Activated naive CD4-positive, alpha-beta T cell treated with anti-CD3 and anti-CD28 coated beads, Interleukin-2, amount 10 ng/mL, durations not matched to agents 7 days and 5 days (primary cell): ENCODE results near the gene MFAP2.

Source experiments
- CTCF ChIA-PET: fragments of 350-600 bp; sonication (Branson Sonifier 250); formaldehyde crosslinking; loops from one replicate; lab custom pipeline; 2021; ENCODE audit warnings: antibody characterized with exemption; lab: Charles Lee
- DNase-seq: peaks from one replicate; pipeline ENCODE4 v3.0.0-alpha.2; 2020
- H3K27ac Mint-ChIP-seq: one replicate; pipeline ENCODE4 v1.8.0; 2021; ENCODE audit warnings: mild to moderate bottlenecking, moderate library complexity, mixed read lengths
- H3K27me3 Mint-ChIP-seq: one replicate; pipeline ENCODE4 v1.8.0; 2021; ENCODE audit warnings: mild to moderate bottlenecking, mixed read lengths
- H3K36me3 Mint-ChIP-seq: one replicate; pipeline ENCODE4 v1.8.0; 2021; ENCODE audit warnings: mixed read lengths
- H3K4me1 Mint-ChIP-seq: one replicate; pipeline ENCODE4 v1.8.0; 2021; ENCODE audit warnings: mixed read lengths
- H3K4me3 Mint-ChIP-seq: one replicate; pipeline ENCODE4 v1.8.0; 2021; ENCODE audit warnings: mild to moderate bottlenecking, moderate library complexity, mixed read lengths
- H3K9me3 Mint-ChIP-seq: one replicate; pipeline ENCODE4 v1.8.0; 2021; ENCODE audit warnings: mixed read lengths

The MFAP2 gene

DNA sequence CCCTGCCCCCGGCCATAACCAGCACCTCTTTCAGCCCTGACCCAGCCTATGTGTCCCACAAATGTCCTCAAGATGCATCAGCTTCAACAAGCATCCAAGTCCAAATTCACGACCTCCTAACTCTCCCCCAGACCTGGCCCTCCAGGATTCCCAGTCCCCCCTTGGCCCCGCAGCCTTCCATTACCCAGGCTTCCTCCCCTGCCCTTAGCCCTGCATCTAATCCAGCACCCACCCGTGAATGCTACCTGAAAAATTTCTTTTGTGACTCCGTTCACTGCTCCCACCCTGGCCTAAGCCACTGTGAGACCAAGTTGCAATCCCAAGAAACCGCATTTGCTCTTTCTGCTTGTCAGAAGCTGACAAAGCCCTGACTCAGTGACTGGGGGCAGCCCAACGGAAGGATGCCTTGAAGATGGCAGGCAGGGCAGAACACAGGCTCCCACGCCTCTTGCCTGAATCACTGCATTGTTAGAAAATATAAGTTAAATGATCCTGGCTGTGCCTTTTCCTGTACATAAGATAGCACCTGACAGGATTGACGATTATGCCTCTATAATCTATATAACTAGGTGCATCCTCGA lies 939 bp upstream of the MFAP2 start:
- no peaks in the 10 kb centered on the region for H3K9me3 Mint-ChIP-seq
- peak overlapping the region; percentile 35 for H3K4me3 Mint-ChIP-seq
- CTCF ChIA-PET: interaction anchor here (0.7 to 1.3 kb wide), 2 partner anchors 11 to 18 kb away, joined by 4 read pairs; no protein-coding TSS in a partner anchor
- H3K27ac Mint-ChIP-seq: peak overlapping the region; percentile 29
- H3K27me3 Mint-ChIP-seq: peaks cover 62% of the 10 kb centered on the region
- peaks cover 7% of the 10 kb centered on the region for H3K36me3 Mint-ChIP-seq
- no peak for DNase-seq
- peaks cover 9% of the 10 kb centered on the region for H3K4me1 Mint-ChIP-seq

DNA sequence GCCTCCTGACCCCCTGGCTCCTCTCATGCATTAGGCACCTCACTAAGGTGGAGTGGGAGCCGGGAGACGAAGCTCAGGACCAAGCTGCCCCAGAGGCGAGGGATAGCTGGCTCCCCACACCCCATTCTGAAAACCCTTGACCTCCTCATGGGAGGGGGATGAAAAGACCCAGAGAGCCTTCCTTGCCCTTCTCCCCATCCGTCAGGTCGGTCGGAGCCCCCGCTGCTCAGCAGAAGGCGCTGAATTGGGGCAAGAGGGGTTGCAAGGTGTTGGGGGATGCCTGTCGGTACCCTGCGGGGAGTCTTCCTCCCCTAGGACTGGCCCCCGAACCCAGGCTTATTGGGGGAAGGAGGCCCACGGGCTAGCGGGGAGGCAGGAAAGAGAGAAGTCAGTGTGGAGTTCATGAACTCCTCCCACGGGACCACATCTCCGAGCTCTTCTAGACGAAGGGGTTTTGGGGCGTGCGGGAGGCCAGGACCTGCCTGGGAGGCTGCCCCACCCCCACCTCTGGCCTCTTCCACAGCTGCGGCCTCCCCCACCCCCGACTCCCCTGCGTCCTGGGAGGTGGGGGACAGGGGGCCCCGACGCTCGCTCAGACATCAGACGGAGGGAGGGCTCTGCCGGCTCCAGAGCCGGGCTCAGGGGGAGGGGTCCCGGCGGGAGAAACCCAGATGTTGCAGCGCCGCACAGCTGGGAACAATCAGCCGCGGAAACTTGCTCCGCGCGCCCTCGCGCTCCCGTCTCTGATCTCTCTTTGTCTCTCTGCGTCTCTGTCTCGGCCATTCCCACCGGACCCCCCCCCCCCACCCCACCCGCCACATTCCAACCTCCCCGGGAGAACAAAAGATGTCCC lies 719 bp downstream of the MFAP2 start:
- CTCF ChIA-PET: no interaction called here
- Mint-ChIP-seq H3K4me1 (peaks cover 9% of the 10 kb centered on the region), H3K9me3 (no peaks in the 10 kb centered on the region), H3K27ac (no peak overlapping the region), H3K27me3 (peaks cover 62% of the 10 kb centered on the region), H3K4me3 (no peak overlapping the region), H3K36me3 (peaks cover 1% of the 10 kb centered on the region)
- DNase-seq: no peak

DNA sequence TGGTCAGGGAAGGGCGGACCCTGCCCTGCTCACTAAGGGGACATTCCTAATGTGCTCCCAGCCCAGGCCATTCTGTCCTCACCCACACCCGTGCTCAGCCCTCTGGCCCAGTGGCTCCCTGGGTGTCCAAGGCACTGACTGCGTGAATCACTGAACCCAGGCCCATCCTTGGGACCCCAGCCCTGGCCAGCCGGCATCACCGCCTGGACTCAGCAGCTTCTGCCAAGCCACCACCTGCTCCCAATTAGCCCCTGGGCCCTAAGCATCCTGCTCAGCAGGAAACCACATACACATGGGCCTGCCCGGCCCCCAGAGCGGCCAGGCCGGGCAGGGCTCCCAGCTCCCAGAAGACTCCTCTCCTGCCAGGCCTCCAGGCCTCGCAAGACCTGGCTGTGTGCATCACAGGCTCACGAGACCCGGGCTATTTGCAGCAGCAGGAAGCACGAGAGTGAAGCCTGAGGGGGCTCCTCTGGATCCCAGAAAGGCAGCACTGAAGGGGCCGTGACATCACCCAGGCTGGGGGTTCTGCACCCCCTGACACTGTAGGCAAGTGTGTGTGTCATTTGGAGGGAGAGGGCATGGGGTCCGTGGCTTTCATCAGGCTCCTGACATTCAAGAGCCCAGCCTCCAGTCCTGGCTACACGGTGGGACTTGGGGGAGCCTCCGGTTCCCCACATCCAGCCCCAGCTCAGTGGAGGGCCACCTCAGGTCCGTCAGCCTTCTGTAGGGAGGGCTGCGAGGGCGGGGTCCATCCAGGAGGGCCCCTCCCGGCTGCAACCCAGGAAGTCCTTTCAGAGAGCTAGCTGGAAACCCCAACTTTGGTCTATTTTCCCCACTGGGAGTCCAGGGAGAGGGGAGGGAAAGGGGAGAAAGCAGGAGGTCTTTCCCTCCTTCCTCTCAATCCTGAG lies 1.6 kb downstream of the MFAP2 start:
- H3K27ac Mint-ChIP-seq: no peak overlapping the region
- H3K4me1 Mint-ChIP-seq: peaks cover 9% of the 10 kb centered on the region
- CTCF ChIA-PET: interaction anchor here (2.2 kb wide), 1 partner anchor 19 kb away, joined by 7 read pairs; no protein-coding TSS in a partner anchor
- peaks cover 62% of the 10 kb centered on the region for H3K27me3 Mint-ChIP-seq
- H3K4me3 Mint-ChIP-seq: no peak overlapping the region
- H3K9me3 Mint-ChIP-seq: no peaks in the 10 kb centered on the region
- H3K36me3 Mint-ChIP-seq: peaks cover 1% of the 10 kb centered on the region
- no peak for DNase-seq

DNA sequence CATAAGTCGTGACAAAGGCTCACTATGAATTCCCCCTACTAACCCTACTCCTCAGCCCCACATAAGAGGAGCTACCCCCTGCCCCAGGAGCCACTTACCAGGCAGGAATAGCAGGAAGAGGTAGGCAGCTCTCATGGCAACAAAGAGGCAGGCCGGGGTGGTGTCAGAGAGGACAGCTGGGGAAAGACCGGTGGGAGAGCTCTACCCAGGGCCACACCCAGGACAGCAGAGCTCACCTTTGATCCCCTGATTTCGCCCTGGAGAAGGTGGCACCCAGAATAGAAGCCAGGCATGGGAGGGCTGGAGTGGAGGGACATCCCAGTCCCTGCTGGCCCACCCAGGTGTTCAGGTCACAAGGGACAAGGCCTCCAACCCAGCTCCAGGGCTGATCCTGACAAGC lies 2.3 kb downstream of the MFAP2 start:
- no peaks in the 10 kb centered on the region for H3K9me3 Mint-ChIP-seq
- CTCF ChIA-PET: interaction anchor here (2.2 kb wide), 1 partner anchor 18 kb away, joined by 7 read pairs; no protein-coding TSS in a partner anchor

DNA sequence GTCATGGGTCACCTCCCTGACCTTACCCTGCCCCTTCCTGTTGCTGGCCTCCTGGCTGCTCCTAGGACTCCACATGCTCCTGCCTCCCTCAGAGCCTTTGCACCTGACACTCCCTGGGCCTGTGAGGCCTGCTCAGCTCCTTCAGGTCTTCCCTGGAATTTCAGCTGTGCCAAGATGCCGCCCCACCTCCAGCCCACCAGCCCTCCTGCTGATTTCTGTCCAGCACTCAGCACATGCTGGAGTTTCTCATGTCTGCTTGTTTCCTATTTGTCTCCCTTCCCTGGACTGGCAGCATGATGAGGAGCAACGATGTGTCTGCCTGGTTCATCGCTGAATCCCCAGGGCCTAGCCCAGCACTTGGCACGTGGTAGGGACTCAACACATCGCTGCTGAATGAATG lies 3.0 kb downstream of the MFAP2 start:
- Mint-ChIP-seq H3K36me3 (peaks cover 1% of the 10 kb centered on the region), H3K27me3 (peaks cover 47% of the 10 kb centered on the region), H3K27ac (no peak overlapping the region), H3K9me3 (no peaks in the 10 kb centered on the region), H3K4me3 (no peak overlapping the region), H3K4me1 (peaks cover 9% of the 10 kb centered on the region)
- CTCF ChIA-PET: interaction anchor here (2.2 kb wide), 1 partner anchor 17 kb away, joined by 7 read pairs; no protein-coding TSS in a partner anchor
- DNase-seq: no peak

More for the DNA sequence above, 2.3 kb downstream of the MFAP2 start:
- peaks cover 55% of the 10 kb centered on the region for H3K27me3 Mint-ChIP-seq
- DNase-seq: no peak
- no peak overlapping the region for H3K4me3 Mint-ChIP-seq
- no peak overlapping the region for H3K27ac Mint-ChIP-seq
- H3K36me3 Mint-ChIP-seq: peaks cover 1% of the 10 kb centered on the region
- H3K4me1 Mint-ChIP-seq: peaks cover 9% of the 10 kb centered on the region

DNA sequence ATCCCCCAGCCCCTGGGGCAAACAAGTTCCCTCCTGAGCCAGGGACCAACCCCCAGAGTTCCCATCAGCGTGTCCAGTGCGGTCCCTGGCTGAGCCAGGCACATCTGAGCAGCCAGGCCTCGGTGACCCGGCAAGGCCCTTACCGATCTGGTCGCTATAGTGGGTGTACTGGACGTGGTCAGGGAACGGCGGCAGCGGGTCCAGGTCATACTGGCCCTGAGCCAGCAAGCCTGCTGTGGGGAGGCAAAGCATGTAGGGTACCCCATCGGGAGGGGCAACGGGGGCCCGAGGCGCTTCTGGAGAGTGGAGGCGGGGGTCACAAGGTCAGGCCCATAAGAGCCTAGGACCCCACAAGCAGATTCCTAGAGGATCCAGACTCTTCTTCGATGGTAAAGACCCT lies 3.5 kb downstream of the MFAP2 start:
- Mint-ChIP-seq H3K36me3 (peaks cover 1% of the 10 kb centered on the region), H3K27me3 (peaks cover 43% of the 10 kb centered on the region), H3K27ac (no peak overlapping the region), H3K4me1 (peaks cover 9% of the 10 kb centered on the region), H3K9me3 (no peaks in the 10 kb centered on the region), H3K4me3 (no peak overlapping the region)
- no peak for DNase-seq
- CTCF ChIA-PET: interaction anchor here (2.2 kb wide), 1 partner anchor 17 kb away, joined by 7 read pairs; no protein-coding TSS in a partner anchor

DNA sequence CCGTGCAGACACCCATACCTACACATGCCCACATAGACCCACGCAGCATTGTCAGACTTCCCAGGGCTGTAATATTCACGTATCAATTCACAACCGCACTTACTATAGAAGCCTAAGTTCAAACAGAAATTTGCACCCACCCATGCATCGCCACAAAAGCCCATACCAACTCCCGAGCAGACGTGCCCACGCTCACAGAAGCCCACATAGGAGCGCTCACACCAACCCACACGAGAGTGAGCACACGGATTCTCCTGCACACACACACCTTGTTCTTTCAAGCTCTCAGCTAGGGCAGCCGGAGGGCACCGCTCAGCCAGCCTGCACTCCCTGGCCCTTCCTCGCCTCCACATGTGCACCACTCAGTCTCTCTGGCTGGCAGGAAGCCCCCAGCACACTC lies 4.6 kb downstream of the MFAP2 start:
- Mint-ChIP-seq H3K27me3 (peaks cover 32% of the 10 kb centered on the region), H3K36me3 (no peaks in the 10 kb centered on the region), H3K27ac (no peak overlapping the region), H3K9me3 (no peaks in the 10 kb centered on the region), H3K4me3 (no peak overlapping the region), H3K4me1 (peaks cover 3% of the 10 kb centered on the region)
- CTCF ChIA-PET: no interaction called here
- DNase-seq: no peak

DNA sequence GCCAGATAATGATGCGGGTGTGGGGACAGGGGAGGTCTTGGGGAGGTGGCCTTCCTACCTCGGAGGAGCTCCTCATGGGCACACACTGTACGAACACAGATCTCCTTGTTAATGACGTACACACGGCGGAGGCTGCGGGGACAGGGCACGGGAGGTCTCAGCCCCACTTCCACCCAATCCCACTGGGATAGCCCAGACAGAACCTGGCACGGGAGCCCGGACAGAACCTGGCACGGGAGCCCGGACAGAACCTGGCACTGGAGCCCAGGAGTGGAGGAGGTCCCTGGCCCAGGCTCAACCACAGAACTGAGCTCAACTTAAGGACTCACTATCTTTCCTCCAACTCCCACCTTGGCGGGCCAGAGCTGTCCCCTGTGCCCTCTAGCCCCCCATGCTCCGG lies 5.2 kb downstream of the MFAP2 start:
- Mint-ChIP-seq H3K36me3 (no peaks in the 10 kb centered on the region), H3K9me3 (no peaks in the 10 kb centered on the region), H3K4me1 (no peaks in the 10 kb centered on the region), H3K4me3 (no peak overlapping the region), H3K27ac (no peak overlapping the region), H3K27me3 (peaks cover 25% of the 10 kb centered on the region)
- CTCF ChIA-PET: interaction anchor here (1.0 kb wide), 1 partner anchor 11 kb away, joined by 3 read pairs; no protein-coding TSS in a partner anchor
- no peak for DNase-seq

DNA sequence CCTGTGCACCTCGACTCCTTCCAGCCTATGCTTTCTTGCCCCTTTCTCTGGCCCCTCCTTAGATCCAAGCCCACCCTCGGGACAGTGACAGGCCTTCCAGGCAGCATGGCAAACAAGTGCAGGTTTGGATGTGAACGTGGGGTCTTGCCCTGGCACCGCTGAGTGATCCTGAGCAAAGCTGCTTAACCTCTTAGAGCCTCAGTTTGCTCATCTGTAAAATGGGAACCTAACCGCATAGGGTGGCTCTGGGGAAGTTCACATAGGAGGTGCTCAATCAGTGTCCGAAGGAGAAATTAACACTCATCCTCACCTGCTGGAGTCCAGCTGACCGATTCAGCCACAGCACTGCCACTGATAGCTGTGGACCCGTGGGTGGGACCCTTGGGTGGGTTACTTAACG lies 7.2 kb downstream of the MFAP2 start:
- H3K27ac Mint-ChIP-seq: no peak overlapping the region
- CTCF ChIA-PET: no interaction called here
- H3K9me3 Mint-ChIP-seq: no peaks in the 10 kb centered on the region

DNA sequence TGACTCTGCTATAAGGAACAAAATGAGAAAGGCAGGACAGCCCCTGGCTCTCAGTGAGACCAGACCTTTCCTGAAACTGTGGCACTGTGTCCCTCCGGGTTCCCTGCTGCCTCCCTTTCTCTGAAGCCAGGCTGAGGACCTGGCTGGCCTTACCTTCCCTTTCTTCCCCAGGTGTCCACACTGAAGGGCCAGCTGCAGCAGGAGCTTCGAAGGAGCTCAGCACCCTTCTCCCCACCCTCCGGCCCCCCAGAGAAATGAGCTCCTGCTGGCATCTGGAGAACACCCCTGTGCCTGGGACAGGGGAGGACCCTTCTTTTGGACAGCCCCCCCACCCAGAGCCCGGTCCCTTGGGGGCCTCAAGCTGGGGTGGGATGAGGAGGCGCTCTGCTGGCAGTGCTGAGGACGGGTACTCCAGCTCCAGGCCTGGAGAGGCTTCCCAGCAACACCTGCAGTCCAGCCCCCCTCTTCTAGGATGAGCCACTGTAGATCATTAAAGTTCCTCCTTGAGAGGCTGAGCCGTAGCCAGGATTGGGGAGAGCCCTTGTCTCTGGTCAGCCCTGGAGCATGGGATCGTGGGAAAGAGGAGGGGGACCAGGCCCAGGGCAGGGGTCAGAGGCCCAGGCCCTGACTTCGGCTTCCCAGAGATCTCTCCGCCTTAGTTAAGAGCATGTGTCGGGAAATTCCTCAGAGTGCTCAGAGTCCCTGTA lies 8.1 kb downstream of the MFAP2 start:
- Mint-ChIP-seq H3K9me3 (no peaks in the 10 kb centered on the region), H3K4me3 (no peak overlapping the region), H3K4me1 (no peaks in the 10 kb centered on the region), H3K36me3 (no peaks in the 10 kb centered on the region), H3K27ac (no peak overlapping the region), H3K27me3 (no peaks in the 10 kb centered on the region)
- CTCF ChIA-PET: interaction anchor here (1.1 kb wide), 1 partner anchor 12 kb away, joined by 6 read pairs; no protein-coding TSS in a partner anchor
- no peak for DNase-seq

More for the DNA sequence above, 7.2 kb downstream of the MFAP2 start:
- Mint-ChIP-seq H3K36me3 (no peaks in the 10 kb centered on the region), H3K4me1 (no peaks in the 10 kb centered on the region), H3K4me3 (no peak overlapping the region), H3K27me3 (peaks cover 6% of the 10 kb centered on the region)
- no peak for DNase-seq

DNA sequence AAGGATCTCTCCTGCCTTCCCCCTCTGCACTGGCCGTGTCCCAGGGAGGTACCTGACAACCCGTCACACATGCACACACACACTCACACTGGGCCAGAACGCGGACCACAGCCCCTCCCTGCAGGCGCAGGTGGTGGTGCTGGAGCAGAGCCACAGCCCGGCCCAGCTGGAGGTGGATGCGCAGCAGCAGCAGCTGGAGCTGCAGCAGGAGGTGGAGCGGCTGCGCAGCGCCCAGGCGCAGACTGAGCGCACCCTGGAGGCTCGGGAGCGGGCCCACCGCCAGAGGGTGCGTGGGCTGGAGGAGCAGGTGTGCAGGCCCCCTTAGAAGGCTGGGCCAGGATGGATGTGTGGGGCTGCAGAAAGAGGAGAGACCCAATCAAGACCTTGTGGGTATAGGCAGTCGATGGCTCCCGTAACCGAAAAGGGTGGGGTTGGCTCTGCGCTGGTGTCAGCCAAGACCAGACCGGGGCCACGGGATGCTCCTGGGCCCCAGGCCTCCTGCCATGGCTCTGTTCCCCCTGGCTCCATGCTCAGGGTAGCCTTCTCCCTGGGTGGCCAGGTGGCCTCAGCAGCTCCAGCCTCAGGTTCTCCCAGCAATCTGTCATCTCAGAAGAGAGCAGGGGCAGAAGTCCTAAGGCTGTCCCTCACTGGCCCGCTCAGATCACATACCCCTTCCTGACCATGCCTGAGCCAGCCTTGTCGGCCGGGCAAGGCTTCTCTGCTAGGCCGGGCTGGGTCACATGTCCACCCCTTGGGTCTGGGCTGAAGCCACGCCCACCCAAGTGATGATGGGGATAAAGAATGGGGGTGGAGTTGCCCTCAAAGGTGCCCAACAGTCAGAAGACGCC lies 8.9 kb downstream of the MFAP2 start:
- CTCF ChIA-PET: interaction anchor here (1.1 to 1.3 kb wide), 2 partner anchors 11 kb away, joined by 5 to 6 read pairs; no protein-coding TSS in a partner anchor
- Mint-ChIP-seq H3K36me3 (no peaks in the 10 kb centered on the region), H3K4me3 (no peak overlapping the region), H3K9me3 (no peaks in the 10 kb centered on the region), H3K27ac (no peak overlapping the region), H3K4me1 (no peaks in the 10 kb centered on the region), H3K27me3 (no peaks in the 10 kb centered on the region)
- DNase-seq: no peak

DNA sequence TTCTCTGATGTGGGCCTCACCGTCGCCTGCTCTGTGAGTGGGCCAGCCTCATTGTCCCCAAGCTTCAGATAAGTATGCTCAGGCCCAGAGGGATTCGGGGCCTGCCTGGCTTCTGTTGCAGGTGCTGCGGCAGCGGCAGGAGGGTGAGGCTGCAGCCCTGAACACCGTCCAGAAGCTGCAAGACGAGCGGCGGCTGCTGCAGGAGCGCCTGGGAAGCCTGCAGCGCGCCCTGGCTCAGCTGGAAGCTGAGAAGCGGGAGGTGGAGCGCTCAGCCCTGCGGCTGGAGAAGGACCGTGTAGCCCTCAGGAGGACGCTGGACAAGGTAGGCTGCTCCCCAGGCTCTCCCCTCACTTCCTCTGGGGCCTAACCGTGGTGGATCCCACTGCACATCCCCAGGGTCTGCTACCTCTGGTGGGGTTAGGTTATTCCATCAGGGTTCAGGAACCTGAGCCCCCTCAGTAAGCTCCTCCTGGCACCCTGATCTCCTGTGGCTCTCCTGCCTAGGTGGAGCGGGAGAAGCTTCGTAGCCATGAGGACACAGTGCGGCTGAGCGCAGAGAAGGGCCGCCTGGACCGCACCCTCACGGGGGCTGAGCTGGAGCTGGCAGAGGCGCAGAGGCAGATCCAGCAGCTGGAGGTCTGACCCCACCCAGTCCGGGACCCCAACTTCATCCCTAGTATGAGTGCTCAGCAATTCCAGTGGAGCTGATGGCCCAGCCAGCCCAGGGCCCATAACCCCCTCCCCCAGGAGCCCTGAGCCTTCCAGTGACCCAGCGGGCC lies 10.1 kb downstream of the MFAP2 start:
- Mint-ChIP-seq H3K9me3 (no peaks in the 10 kb centered on the region), H3K27ac (no peak overlapping the region), H3K4me3 (no peak overlapping the region), H3K4me1 (no peaks in the 10 kb centered on the region), H3K36me3 (no peaks in the 10 kb centered on the region), H3K27me3 (no peaks in the 10 kb centered on the region)
- CTCF ChIA-PET: interaction anchor here (0.6 to 1.3 kb wide), 2 partner anchors 10 to 607 kb away, joined by 3 to 5 read pairs; no protein-coding TSS in a partner anchor
- DNase-seq: no peak
